Mucosa of descending colon (tissue), 3 donors: ENCODE measurements around the gene DNAJA2. TPM values are rescaled to one million over a fixed set of nuclear protein-coding genes. Genes with fewer than 3 reads are reported as not detected.
A peak's percentile ranks its signal among the peaks of the same experiment; 100 is the strongest.

Source experiments
- ATAC-seq: fragments of 200-7000 bp; cut with Tn5 transposase; one replicate; pipeline ENCODE4 v1.9.1; 2020; ENCODE audit warnings: mild to moderate bottlenecking, moderate library complexity
- DNase-seq, 3 donors: peaks; one replicate each; pipeline ENCODE4 v3.0.0-alpha.2; 2020
- H3K36me3 ChIP-seq: fragments of 200-600 bp; one replicate; pipeline ENCODE4 v1.8.0; 2021; ENCODE audit warnings: low read depth, mild to moderate bottlenecking
- H3K4me1 ChIP-seq: fragments of 200-600 bp; one replicate; pipeline ENCODE4 v1.8.0; 2021; ENCODE audit warnings: low read depth, mild to moderate bottlenecking
- H3K4me3 ChIP-seq: fragments of 200-600 bp; one replicate; pipeline ENCODE4 v1.8.0; 2021; ENCODE audit warnings: mild to moderate bottlenecking
- H3K9me3 ChIP-seq: fragments of 200-600 bp; one replicate; pipeline ENCODE4 v1.8.0; 2021; ENCODE audit warnings: mild to moderate bottlenecking
- intact Hi-C, 2 donors: fragments of 100-400 bp; cut with DNase I in 1 of 2; cut with micrococcal nuclease in 1 of 2; formaldehyde crosslinking; loops; one replicate each; pipeline versions ENCODE4 v1.11.0 to v1.11.1; 2022; cut with DNase I, micrococcal nuclease
- total RNA-seq, 3 donors: library from RNA; stranded (reverse); fragmentation: NEBNext Ultra II Directional in 2 of 3; extraction: Animal tissue kit (Norgen Biotek cat#: 25700) in 2 of 3; gene quantifications; one replicate each; pipeline versions ENCODE4 v1.2.1 to v1.2.4, GENCODE V29; 2021 to 2023
- TF ChIP-seq, protein P1 (sequence below): fragments of 200-600 bp; IDR thresholded peaks from one replicate; pipeline ENCODE4 v1.8.0; 2022; ENCODE audit warnings: antibody characterized with exemption, mild to moderate bottlenecking
- donor health status: DM: no; HTN: no; CAD: no; lungs with moderate emphysema.
- donor health status: DM: no; HTN: no; CAD: no.
- donor health status: DM: no; HTN: yes; CAD: no.

The DNAJA2 gene
- total RNA-seq, 3 donors from 2014 or later = 55.5 to 74.7 (median 59.6) TPM

DNA sequence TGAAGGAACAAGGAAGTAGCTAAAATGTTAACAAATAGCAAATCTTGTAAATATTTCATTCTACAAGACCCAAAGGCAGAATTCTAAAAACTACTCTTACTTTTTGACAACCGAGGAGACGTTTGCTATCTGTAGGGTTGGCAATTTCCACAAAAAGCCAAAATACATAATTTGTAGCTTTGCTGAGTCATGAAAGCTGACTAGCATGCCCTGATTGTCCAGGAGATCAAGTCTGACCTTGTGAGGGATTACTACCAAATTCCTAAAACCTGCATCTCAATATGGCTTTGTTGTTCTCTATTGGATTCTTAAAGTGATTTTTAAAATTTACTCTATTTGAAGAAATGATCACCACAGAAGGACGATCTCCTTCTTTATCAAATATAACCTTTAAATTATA is 10.8 kb downstream of the DNAJA2 start:
- Histone ChIP-seq H3K4me3 (no peak overlapping the region), H3K4me1 (no peaks in the 10 kb centered on the region), H3K9me3 (no peaks in the 10 kb centered on the region), H3K36me3 (peaks cover 24% of the 10 kb centered on the region)
- DNase-seq (no peak), ATAC-seq (no peak)
- intact Hi-C loops = no loop called here
- TF ChIP-seq, protein P1, sequence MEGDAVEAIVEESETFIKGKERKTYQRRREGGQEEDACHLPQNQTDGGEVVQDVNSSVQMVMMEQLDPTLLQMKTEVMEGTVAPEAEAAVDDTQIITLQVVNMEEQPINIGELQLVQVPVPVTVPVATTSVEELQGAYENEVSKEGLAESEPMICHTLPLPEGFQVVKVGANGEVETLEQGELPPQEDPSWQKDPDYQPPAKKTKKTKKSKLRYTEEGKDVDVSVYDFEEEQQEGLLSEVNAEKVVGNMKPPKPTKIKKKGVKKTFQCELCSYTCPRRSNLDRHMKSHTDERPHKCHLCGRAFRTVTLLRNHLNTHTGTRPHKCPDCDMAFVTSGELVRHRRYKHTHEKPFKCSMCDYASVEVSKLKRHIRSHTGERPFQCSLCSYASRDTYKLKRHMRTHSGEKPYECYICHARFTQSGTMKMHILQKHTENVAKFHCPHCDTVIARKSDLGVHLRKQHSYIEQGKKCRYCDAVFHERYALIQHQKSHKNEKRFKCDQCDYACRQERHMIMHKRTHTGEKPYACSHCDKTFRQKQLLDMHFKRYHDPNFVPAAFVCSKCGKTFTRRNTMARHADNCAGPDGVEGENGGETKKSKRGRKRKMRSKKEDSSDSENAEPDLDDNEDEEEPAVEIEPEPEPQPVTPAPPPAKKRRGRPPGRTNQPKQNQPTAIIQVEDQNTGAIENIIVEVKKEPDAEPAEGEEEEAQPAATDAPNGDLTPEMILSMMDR = no peak

DNA sequence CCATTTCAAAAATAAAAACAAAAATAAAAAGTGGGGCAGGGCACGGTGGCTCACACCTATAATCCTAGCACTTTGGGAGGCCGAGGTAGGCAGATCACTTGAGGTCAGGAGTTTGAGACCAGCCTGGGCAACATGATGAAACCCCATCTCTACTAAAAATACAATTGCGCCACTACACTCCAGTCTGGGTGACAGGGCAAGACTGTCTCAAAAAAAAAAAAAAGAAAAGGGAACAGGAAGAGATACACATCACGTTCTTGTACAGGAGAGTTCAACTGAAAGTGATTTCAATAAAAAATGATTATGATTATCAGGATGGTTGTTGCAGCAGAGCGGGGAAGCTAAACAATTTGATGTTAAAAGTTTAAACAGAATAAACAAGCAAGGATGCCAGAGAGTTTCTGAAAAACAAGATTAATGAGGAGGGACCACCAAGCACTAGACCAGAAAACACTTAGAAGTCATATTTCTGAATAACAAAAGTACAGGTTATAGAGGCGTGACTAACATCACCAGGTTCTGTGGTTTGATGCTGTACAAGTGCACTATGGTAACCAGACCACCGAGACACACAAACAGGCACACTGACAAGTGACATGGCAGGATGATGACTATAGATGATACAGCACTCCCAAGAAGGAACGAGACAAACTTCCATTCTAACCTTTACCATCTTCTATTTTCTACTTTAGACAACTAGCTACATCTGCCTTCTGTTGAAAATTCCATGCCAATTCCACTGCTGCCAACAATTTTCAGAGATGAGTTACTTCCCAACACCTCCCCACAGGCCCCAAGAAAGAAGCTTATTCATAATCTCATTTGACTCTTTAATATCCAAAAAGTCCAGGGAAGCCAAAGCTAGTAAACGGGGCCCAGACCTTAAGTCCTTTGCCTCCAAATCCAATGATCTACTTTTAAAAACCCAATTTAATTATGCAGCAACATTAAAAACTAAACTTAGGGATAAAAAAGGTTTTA is 11.8 kb downstream of the DNAJA2 start:
- Histone ChIP-seq H3K4me1 (no peaks in the 10 kb centered on the region), H3K4me3 (no peak overlapping the region), H3K36me3 (peaks cover 16% of the 10 kb centered on the region), H3K9me3 (no peaks in the 10 kb centered on the region)
- ATAC-seq (peak; percentile 34), DNase-seq (no peak)
- intact Hi-C loops = no loop called here
- TF ChIP-seq, protein P1 = no peak

GRCh38 chr16:46954562-46954961 is 18.9 kb downstream of the DNAJA2 start:
- H3K4me3 ChIP-seq = no peak overlapping the region
- intact Hi-C loops = no loop called here
- TF ChIP-seq, protein P1 = no peak
- ATAC-seq = peak; percentile 57
- no peaks in the 10 kb centered on the region for H3K9me3 ChIP-seq
- no peaks in the 10 kb centered on the region for H3K4me1 ChIP-seq
- H3K36me3 ChIP-seq = peaks cover 4% of the 10 kb centered on the region
- no peak for DNase-seq

GRCh38 chr16:46950009-46950408 is 23.5 kb downstream of the DNAJA2 start:
- Histone ChIP-seq H3K4me1 (no peaks in the 10 kb centered on the region), H3K9me3 (no peaks in the 10 kb centered on the region), H3K36me3 (no peaks in the 10 kb centered on the region), H3K4me3 (no peak overlapping the region)
- TF ChIP-seq, protein P1 = no peak
- DNase-seq (no peak), ATAC-seq (no peak)
- intact Hi-C loops = no loop called here

DNA sequence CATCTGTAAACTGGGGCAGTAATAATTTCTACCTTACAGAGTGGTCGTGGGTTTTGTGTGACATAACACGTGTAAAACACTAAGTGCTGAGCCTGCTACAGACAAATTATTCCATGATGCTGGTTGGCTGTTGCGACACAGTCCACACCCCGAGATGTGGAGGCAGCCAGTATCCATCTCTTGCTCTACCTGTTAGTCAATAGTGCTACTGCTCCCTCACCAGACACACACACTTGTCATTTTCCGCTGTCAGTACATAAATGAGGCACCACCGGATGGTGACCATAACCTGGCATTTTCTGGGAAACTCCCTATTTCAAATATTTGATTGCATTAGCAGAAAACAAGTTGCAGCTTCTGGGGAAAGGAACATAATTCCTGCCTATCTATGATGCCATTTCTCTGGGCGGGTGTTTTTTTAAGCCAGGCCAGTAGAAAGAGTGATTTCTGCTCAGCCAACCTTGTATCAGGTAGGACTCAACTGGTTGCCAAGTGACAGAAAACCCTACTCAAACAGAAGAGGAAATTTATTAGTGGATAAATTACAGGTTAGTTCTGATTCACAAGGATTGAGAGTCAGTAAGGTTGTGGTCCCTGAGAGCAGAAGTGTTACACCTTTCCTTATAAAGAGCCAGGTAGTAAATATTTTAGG is 24.1 kb downstream of the DNAJA2 start:
- intact Hi-C loops = no loop called here
- Histone ChIP-seq H3K4me3 (no peak overlapping the region), H3K9me3 (no peaks in the 10 kb centered on the region), H3K4me1 (no peaks in the 10 kb centered on the region), H3K36me3 (no peaks in the 10 kb centered on the region)
- DNase-seq (no peak), ATAC-seq (no peak)
- TF ChIP-seq, protein P1 = no peak
